Activated CD8-positive, alpha-beta memory T cell treated with anti-CD3 and anti-CD28 coated beads, Interleukin-2, amount 50 U/mL, for 48 hours (primary cell): ENCODE results near the gene PHYKPL.
"Not testable (repeated sequence)": the region's sequence is repeated elsewhere in the genome, so short reads cannot be mapped to it uniquely, and the experiment has no call there.

Experiments used
- DNase-seq: peaks from one replicate; pipeline ENCODE4 v3.0.0-alpha.2; 2020

The PHYKPL gene

GRCh38 chr5:178261666-178262600 lies 29.3 kb upstream of the PHYKPL start:
- no peak for DNase-seq

GRCh38 chr5:178259623-178260536 lies 27.3 kb upstream of the PHYKPL start:
- DNase-seq = no peak

- no peak for DNase-seq
These were observed 25.0 kb upstream of the PHYKPL start for GRCh38 chr5:178257650-178258049.

GRCh38 chr5:178256746-178257145 lies 24.1 kb upstream of the PHYKPL start:
- DNase-seq = no peak

- not testable (repeated sequence) for DNase-seq
These were observed 21.0 kb upstream of the PHYKPL start for GRCh38 chr5:178253632-178254031.

GRCh38 chr5:178252258-178252657 lies 19.7 kb upstream of the PHYKPL start:
- DNase-seq = no peak

GRCh38 chr5:178250263-178250662 lies 17.7 kb upstream of the PHYKPL start:
- DNase-seq = no peak

GRCh38 chr5:178249191-178249989 lies 16.8 kb upstream of the PHYKPL start:
- no peak for DNase-seq

GRCh38 chr5:178248750-178249149 lies 16.1 kb upstream of the PHYKPL start:
- no peak for DNase-seq

- DNase-seq = no peak
These were observed 15.2 kb upstream of the PHYKPL start for GRCh38 chr5:178247481-178248456.

- DNase-seq = peak; percentile 45
These were observed 14.2 kb upstream of the PHYKPL start for GRCh38 chr5:178246624-178247279.

GRCh38 chr5:178245389-178245788 lies 12.8 kb upstream of the PHYKPL start:
- DNase-seq = no peak

- no peak for DNase-seq
These were observed 12.0 kb upstream of the PHYKPL start for GRCh38 chr5:178244576-178244975.

GRCh38 chr5:178242416-178242815 lies 9.8 kb upstream of the PHYKPL start:
- no peak for DNase-seq

GRCh38 chr5:178241688-178242231 lies 9.2 kb upstream of the PHYKPL start:
- DNase-seq = no peak

- no peak for DNase-seq
These were observed 8.6 kb upstream of the PHYKPL start for GRCh38 chr5:178241231-178241663.

- no peak for DNase-seq
These were observed 8.2 kb upstream of the PHYKPL start for GRCh38 chr5:178240766-178241165.

- DNase-seq = peak; percentile 60
These were observed 7.7 kb upstream of the PHYKPL start for GRCh38 chr5:178240341-178240741.

- DNase-seq = peak; percentile 70
These were observed 7.2 kb upstream of the PHYKPL start for GRCh38 chr5:178239626-178240301.
